ENCODE measurements around the gene HS2ST1.

- no peak for TF ChIP-seq CTCF (IDR thresholded peaks at IDR 0.05)
- no peak for TF ChIP-seq POLR2AphosphoS5 (IDR thresholded peaks at IDR 0.05)
- no peak for TF ChIP-seq POLR2A (IDR thresholded peaks at IDR 0.05)
These were observed 130.0 kb downstream of the HS2ST1 start for GRCh38 chr1:87044424-87044823.
